GM12873 (cell line): ENCODE results near the gene PSMD9.

Source experiments
- CTCF ChIP-seq: IDR thresholded peaks from 2 replicates; pipeline ENCODE4 v1.5.1; 2012; ENCODE audit warnings: low read depth, mild to moderate bottlenecking, moderate library complexity, low read length, control low read depth; ENCODE audit not compliant: insufficient read depth; ENCODE audit errors: missing control alignments

PSMD9 gene

GRCh38 chr12:121866331-121866730, 22.3 kb upstream of the PSMD9 start:
- no peak for TF ChIP-seq CTCF

- TF ChIP-seq CTCF, result no peak
Observed at GRCh38 chr12:121871467-121871866, 17.1 kb upstream of the PSMD9 start.

GRCh38 chr12:121872546-121873215, 15.9 kb upstream of the PSMD9 start:
- TF ChIP-seq CTCF, result no peak

GRCh38 chr12:121873216-121873569, 15.4 kb upstream of the PSMD9 start:
- TF ChIP-seq CTCF, result no peak

- no peak for TF ChIP-seq CTCF
Observed at GRCh38 chr12:121874071-121874470, 14.5 kb upstream of the PSMD9 start.

DNA sequence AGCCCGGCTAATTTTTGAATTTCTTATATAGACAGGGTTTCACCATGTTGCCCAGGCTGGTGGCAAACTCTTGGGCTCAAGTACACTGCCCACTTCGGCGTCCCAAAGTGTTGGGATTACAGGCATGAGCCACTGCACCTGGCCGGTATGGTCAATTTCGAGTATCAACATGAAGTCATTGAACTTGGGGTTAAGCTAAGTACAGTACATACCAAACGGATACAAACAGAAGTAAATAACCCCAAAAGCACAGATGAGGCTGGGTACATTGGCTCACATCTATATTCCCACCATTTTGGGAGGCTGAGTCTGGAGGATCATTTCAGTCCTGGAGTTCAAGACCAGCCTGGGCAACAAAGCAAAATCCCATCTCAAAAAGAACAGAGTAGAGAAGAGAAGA, 13.0 kb upstream of the PSMD9 start:
- no peak for TF ChIP-seq CTCF

- no peak for TF ChIP-seq CTCF
Observed at GRCh38 chr12:121883315-121883660, 5.3 kb upstream of the PSMD9 start.
